ENCODE data around the gene CCL25. TPM values are rescaled to one million over a fixed set of nuclear protein-coding genes. Genes with fewer than 3 reads are reported as not detected.
"Not testable (repeated sequence)": the region's sequence is repeated elsewhere in the genome, so short reads cannot be mapped to it uniquely, and the experiment has no call there.

Gene CCL25
- total RNA-seq, 1 donor from 2014 or later: not detected

GRCh38 chr19:8020681-8021080, 31.9 kb upstream of the CCL25 start:
- no peak overlapping the region for H3K4me3 ChIP-seq (ENCODE audit: low read depth, low read length)
- no peak for TF ChIP-seq CTCF (IDR thresholded peaks at IDR 0.05; ENCODE audit: insufficient read depth, low read length, severe bottlenecking)
- FAIRE-seq (no peak), DNase-seq (ENCODE audit: low read depth) (no peak)
- no peaks in the 10 kb centered on the region for H3K36me3 ChIP-seq (ENCODE audit: control insufficient read depth, insufficient read depth, low read length)
- no peaks in the 10 kb centered on the region for H3K27me3 ChIP-seq (ENCODE audit: control insufficient read depth, insufficient read depth, low read length)

- no peak for TF ChIP-seq CTCF (IDR thresholded peaks at IDR 0.05; ENCODE audit: insufficient read depth, low read length, severe bottlenecking)
- H3K4me3 ChIP-seq (ENCODE audit: low read depth, low read length): no peak overlapping the region
- DNase-seq (ENCODE audit: low read depth): no peak
- FAIRE-seq: no peak
- no peaks in the 10 kb centered on the region for H3K36me3 ChIP-seq (ENCODE audit: control insufficient read depth, insufficient read depth, low read length)
- no peaks in the 10 kb centered on the region for H3K27me3 ChIP-seq (ENCODE audit: control insufficient read depth, insufficient read depth, low read length)
Observed at GRCh38 chr19:8021374-8021773, 31.2 kb upstream of the CCL25 start.

- TF ChIP-seq CTCF (IDR thresholded peaks at IDR 0.05; ENCODE audit: insufficient read depth, low read length, severe bottlenecking): no peak
- Histone ChIP-seq H3K27me3 (ENCODE audit: control insufficient read depth, insufficient read depth, low read length) (no peaks in the 10 kb centered on the region), H3K4me3 (ENCODE audit: low read depth, low read length) (no peak overlapping the region), H3K36me3 (ENCODE audit: control insufficient read depth, insufficient read depth, low read length) (no peaks in the 10 kb centered on the region)
- FAIRE-seq (no peak), DNase-seq (ENCODE audit: low read depth) (no peak)
Observed at GRCh38 chr19:8022275-8022674, 30.3 kb upstream of the CCL25 start.

DNA sequence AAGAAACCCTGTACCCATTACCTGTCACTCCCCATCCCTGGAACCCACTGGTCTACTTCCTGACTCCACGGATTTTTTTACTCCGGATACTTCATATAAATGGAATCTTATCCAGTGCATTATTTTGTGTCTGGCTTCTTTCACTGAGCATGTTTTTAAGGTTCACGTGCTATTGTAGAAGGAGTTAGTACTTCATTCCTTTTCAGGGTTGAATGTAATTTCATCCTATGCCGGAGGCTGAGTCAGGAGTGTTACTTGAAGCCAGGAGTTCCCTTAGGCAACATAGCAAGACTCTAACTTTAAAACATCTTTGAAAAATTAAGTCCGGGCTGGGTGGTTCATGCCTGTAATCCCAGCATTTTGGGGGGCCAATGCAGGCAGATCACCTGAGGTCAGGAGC, 29.2 kb upstream of the CCL25 start:
- Histone ChIP-seq H3K4me3 (ENCODE audit: low read depth, low read length) (no peak overlapping the region), H3K27me3 (ENCODE audit: control insufficient read depth, insufficient read depth, low read length) (no peaks in the 10 kb centered on the region), H3K36me3 (ENCODE audit: control insufficient read depth, insufficient read depth, low read length) (no peaks in the 10 kb centered on the region)
- TF ChIP-seq CTCF (IDR thresholded peaks at IDR 0.05; ENCODE audit: insufficient read depth, low read length, severe bottlenecking): no peak
- FAIRE-seq (no peak), DNase-seq (ENCODE audit: low read depth) (no peak)

DNA sequence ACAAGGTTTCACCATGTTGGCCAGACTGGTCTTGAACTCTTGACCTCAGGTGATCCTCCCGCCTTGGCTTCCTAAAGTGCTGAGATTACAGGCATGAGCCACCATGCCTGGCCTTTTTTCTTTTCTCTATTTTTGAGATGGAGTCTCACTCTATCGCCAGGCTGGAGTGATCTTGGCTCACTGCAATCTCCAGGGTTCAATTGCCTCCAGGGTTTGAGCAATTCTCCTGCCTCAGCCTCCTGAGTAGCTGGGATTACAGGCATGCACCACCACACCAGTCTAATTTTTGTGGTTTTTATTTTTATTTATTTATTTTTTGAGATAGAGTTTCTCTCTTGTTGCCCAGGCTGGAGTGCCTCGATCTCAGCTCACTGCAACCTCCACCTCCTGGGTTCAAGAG, 28.3 kb upstream of the CCL25 start:
- not testable (repeated sequence) for H3K4me3 ChIP-seq (ENCODE audit: low read depth, low read length); DNase-seq (ENCODE audit: low read depth); FAIRE-seq; H3K27me3 ChIP-seq (ENCODE audit: control insufficient read depth, insufficient read depth, low read length); H3K36me3 ChIP-seq (ENCODE audit: control insufficient read depth, insufficient read depth, low read length)

GRCh38 chr19:8025316-8025715, 27.2 kb upstream of the CCL25 start:
- no peaks in the 10 kb centered on the region for H3K27me3 ChIP-seq (ENCODE audit: control insufficient read depth, insufficient read depth, low read length)
- H3K36me3 ChIP-seq (ENCODE audit: control insufficient read depth, insufficient read depth, low read length): no peaks in the 10 kb centered on the region
- no peak for TF ChIP-seq CTCF (IDR thresholded peaks at IDR 0.05; ENCODE audit: insufficient read depth, low read length, severe bottlenecking)
- FAIRE-seq: no peak
- no peak for DNase-seq (ENCODE audit: low read depth)
- no peak overlapping the region for H3K4me3 ChIP-seq (ENCODE audit: low read depth, low read length)

Data from bronchial epithelial cell (primary cell).